Lower leg skin (tissue), 3 donors: Measurements from ENCODE around the gene ZNF138.

Experiments used
- POLR2A ChIP-seq, 2 donors: fragments of 450-650 bp; IDR thresholded peaks; one replicate each; pipeline ENCODE4 v1.6.1; 2016 to 2017; ENCODE audit warnings: antibody characterized with exemption in 2 of 2, mild to moderate bottlenecking in 1 of 2, moderate library complexity in 1 of 2
- TF ChIP-seq, protein P1 (sequence below), 3 donors: fragments of 450-650 bp; IDR thresholded peaks; one replicate each; pipeline ENCODE4 v1.5.1; 2016; ENCODE audit warnings: antibody characterized with exemption in 3 of 3, mild to moderate bottlenecking in 3 of 3, moderate library complexity in 2 of 3

DNA sequence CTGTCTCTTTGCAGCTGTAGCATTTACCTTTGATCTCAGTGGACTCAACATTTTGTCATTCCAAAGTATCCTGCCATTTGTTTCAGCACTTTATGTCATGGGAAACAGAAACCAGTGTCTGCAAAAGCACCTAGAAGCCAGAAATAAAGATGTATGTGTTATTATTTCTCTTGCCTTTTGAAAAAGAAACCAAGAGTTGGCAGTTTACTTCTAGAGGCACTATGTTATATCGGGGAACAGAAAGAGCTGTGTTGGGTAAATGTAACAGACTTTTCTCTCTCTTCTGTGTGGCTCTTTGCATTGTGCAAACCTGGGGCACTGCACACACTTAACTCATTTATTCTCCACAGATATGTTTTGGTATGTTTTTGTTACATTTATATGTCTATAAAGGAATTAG lies 36.7 kb downstream of the ZNF138 start:
- TF ChIP-seq, protein P1, sequence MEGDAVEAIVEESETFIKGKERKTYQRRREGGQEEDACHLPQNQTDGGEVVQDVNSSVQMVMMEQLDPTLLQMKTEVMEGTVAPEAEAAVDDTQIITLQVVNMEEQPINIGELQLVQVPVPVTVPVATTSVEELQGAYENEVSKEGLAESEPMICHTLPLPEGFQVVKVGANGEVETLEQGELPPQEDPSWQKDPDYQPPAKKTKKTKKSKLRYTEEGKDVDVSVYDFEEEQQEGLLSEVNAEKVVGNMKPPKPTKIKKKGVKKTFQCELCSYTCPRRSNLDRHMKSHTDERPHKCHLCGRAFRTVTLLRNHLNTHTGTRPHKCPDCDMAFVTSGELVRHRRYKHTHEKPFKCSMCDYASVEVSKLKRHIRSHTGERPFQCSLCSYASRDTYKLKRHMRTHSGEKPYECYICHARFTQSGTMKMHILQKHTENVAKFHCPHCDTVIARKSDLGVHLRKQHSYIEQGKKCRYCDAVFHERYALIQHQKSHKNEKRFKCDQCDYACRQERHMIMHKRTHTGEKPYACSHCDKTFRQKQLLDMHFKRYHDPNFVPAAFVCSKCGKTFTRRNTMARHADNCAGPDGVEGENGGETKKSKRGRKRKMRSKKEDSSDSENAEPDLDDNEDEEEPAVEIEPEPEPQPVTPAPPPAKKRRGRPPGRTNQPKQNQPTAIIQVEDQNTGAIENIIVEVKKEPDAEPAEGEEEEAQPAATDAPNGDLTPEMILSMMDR (IDR thresholded peaks at IDR 0.05) = no peak
- TF ChIP-seq POLR2A (IDR thresholded peaks at IDR 0.05) = no peak
